Trophoblast cell (in vitro differentiated cells and primary cell): ENCODE data around the gene ACBD4. TPM values are rescaled to one million over a fixed set of nuclear protein-coding genes. Genes with fewer than 3 reads are reported as not detected.
A peak's percentile ranks its signal among the peaks of the same experiment; 100 is the strongest.

Source experiments
- DNase-seq, 2 donors: peaks; one replicate each; pipeline ENCODE4 v3.0.0-alpha.2; 2016
- H2AFZ ChIP-seq: 2 replicates; pipeline ENCODE4 v1.6.1; 2013; ENCODE audit warnings: low read length, moderate library complexity, mild to moderate bottlenecking; ENCODE audit not compliant: insufficient read depth, poor library complexity
- H2AK5ac ChIP-seq: 2 replicates; pipeline ENCODE4 v1.6.1; 2013; ENCODE audit warnings: mild to moderate bottlenecking, low read length
- H2BK120ac ChIP-seq: 2 replicates; pipeline ENCODE4 v1.6.1; 2013; ENCODE audit warnings: low read length, mild to moderate bottlenecking, moderate library complexity; ENCODE audit not compliant: insufficient read depth, poor library complexity
- H2BK12ac ChIP-seq: 2 replicates; pipeline ENCODE4 v1.6.1; 2013; ENCODE audit warnings: mild to moderate bottlenecking, low read length, moderate library complexity
- H2BK5ac ChIP-seq: 2 replicates; pipeline ENCODE4 v1.6.1; 2013; ENCODE audit warnings: low read length, low read depth, moderate library complexity, mild to moderate bottlenecking; ENCODE audit not compliant: poor library complexity
- H3K14ac ChIP-seq: 2 replicates; pipeline ENCODE4 v1.6.1; 2013; ENCODE audit warnings: mild to moderate bottlenecking, low read length
- H3K18ac ChIP-seq: 2 replicates; pipeline ENCODE4 v1.6.1; 2013; ENCODE audit warnings: mild to moderate bottlenecking, low read length
- H3K23ac ChIP-seq: 2 replicates; pipeline ENCODE4 v1.6.1; 2013; ENCODE audit warnings: low read length
- H3K27ac ChIP-seq: 2 replicates; pipeline ENCODE4 v1.5.1; 2013; ENCODE audit warnings: low read depth, mild to moderate bottlenecking, inconsistent platforms, low read length, moderate library complexity
- H3K27me3 ChIP-seq: 2 replicates; pipeline ENCODE4 v1.6.1; 2013; ENCODE audit warnings: inconsistent platforms, mild to moderate bottlenecking, low read length, moderate library complexity; ENCODE audit not compliant: insufficient read depth
- H3K36me3 ChIP-seq, 2 experiments: 1 replicate in 1 of 2; 2 replicates in 1 of 2; pipeline ENCODE4 v1.6.1; 2013; ENCODE audit warnings: low read length in 2 of 2, mild to moderate bottlenecking in 2 of 2, moderate library complexity in 1 of 2; ENCODE audit not compliant: insufficient read depth in 2 of 2, control insufficient read depth in 1 of 2
- H3K4ac ChIP-seq: 2 replicates; pipeline ENCODE4 v1.6.1; 2013; ENCODE audit warnings: low read depth, mild to moderate bottlenecking, low read length, moderate library complexity
- H3K4me1 ChIP-seq, 2 experiments: 1 replicate in 1 of 2; 2 replicates in 1 of 2; pipeline ENCODE4 v1.6.1; 2013; ENCODE audit warnings: low read length in 2 of 2, mild to moderate bottlenecking in 2 of 2, moderate library complexity in 1 of 2; ENCODE audit not compliant: insufficient read depth in 2 of 2, control insufficient read depth in 1 of 2
- H3K4me2 ChIP-seq: 2 replicates; pipeline ENCODE4 v1.6.1; 2013; ENCODE audit warnings: inconsistent platforms, mild to moderate bottlenecking, low read length, moderate library complexity
- H3K4me3 ChIP-seq: 2 replicates; pipeline ENCODE4 v1.5.1; 2013; ENCODE audit warnings: mild to moderate bottlenecking, low read depth, low read length, inconsistent platforms
- H3K79me1 ChIP-seq: one replicate; pipeline ENCODE4 v1.6.1; 2013; ENCODE audit warnings: low read length
- H3K79me2 ChIP-seq: 2 replicates; pipeline ENCODE4 v1.6.1; 2013; ENCODE audit warnings: low read length, mild to moderate bottlenecking; ENCODE audit not compliant: control insufficient read depth, insufficient read depth, poor library complexity
- H3K9ac ChIP-seq: 2 replicates; pipeline ENCODE4 v1.6.1; 2013; ENCODE audit warnings: mild to moderate bottlenecking, low read length
- H3K9me3 ChIP-seq: 2 replicates; pipeline ENCODE4 v1.6.1; 2013; ENCODE audit warnings: low read depth, mild to moderate bottlenecking, control low read depth, inconsistent platforms, low read length; ENCODE audit not compliant: insufficient read depth
- H4K12ac ChIP-seq: 2 replicates; pipeline ENCODE4 v1.6.1; 2013; ENCODE audit warnings: low read depth, mild to moderate bottlenecking, low read length, moderate library complexity
- H4K8ac ChIP-seq: 2 replicates; pipeline ENCODE4 v1.6.1; 2013; ENCODE audit warnings: low read depth, mild to moderate bottlenecking, low read length, moderate library complexity
- H4K91ac ChIP-seq: one replicate; pipeline ENCODE4 v1.6.1; 2013; ENCODE audit warnings: low read depth, mild to moderate bottlenecking, low read length, moderate library complexity
- WGBS: extraction: QIAGEN DNeasy Blood & Tissue Kit; methylation state at CpG from one replicate; pipeline ENCODE4 v1.1.7; 2013; ENCODE audit warnings: missing lambda C conversion rate; ENCODE audit not compliant: insufficient read length, insufficient coverage; ENCODE audit errors: extremely low coverage; 5-methylcytosine and 5-hydroxymethylcytosine counted together
- polyA plus RNA-seq: library from polyadenylated mRNA; stranded (reverse); fragments of 200-250 nt; gene quantifications from 2 replicates; pipeline ENCODE4 v1.2.3, GENCODE V29; 2013

Gene ACBD4
- polyA plus RNA-seq: 3.8 TPM in 2 replicates

- peak within 1 kb of the TSS; percentile 70 for H3K4me3 ChIP-seq
- peak within 1 kb of the TSS; percentile 73 for H3K14ac ChIP-seq
- whole genome bisulfite sequencing: no CpG with 5 or more reads among the region's 40 CpGs
- H3K9ac ChIP-seq: no peak within 1 kb of the TSS
- H2BK12ac ChIP-seq: no peak within 1 kb of the TSS
- H3K4me2 ChIP-seq: peak within 1 kb of the TSS; percentile 89
- peaks cover 14 to 22% of the 10 kb centered on the region in 2 experiments for H3K4me1 ChIP-seq
- peaks cover 19% of the 10 kb centered on the region for H3K79me1 ChIP-seq
- no peaks in the 10 kb centered on the region for H3K27me3 ChIP-seq
- H3K27ac ChIP-seq: no peak within 1 kb of the TSS
- H3K79me2 ChIP-seq: peaks cover 6% of the 10 kb centered on the region
- peak within 1 kb of the TSS; percentile 62 for H4K12ac ChIP-seq
- peak within 1 kb of the TSS; percentile 19 for H2BK120ac ChIP-seq
- peak within 1 kb of the TSS; percentile 80 for H2AK5ac ChIP-seq
- H4K8ac ChIP-seq: peak within 1 kb of the TSS; percentile 91
- no peak within 1 kb of the TSS for H3K23ac ChIP-seq
- H3K4ac ChIP-seq: peak within 1 kb of the TSS; percentile 11
- peak within 1 kb of the TSS; percentile 66 for H3K18ac ChIP-seq
- DNase-seq: peak; percentile 96 to 100
- H3K36me3 ChIP-seq: no peaks in the 10 kb centered on the region
- H4K91ac ChIP-seq: peak within 1 kb of the TSS; percentile 81
- H3K9me3 ChIP-seq: no peaks in the 10 kb centered on the region
- H2BK5ac ChIP-seq: no peak within 1 kb of the TSS
- peak within 1 kb of the TSS; percentile 87 for H2AFZ ChIP-seq
Observed at GRCh38 chr17:45135192-45135977, at the start of gene ACBD4. TSS of gene ACBD4 (plus strand) at chr17:45135687. CDS start at chr17:45136145, 458 bp downstream.

DNA sequence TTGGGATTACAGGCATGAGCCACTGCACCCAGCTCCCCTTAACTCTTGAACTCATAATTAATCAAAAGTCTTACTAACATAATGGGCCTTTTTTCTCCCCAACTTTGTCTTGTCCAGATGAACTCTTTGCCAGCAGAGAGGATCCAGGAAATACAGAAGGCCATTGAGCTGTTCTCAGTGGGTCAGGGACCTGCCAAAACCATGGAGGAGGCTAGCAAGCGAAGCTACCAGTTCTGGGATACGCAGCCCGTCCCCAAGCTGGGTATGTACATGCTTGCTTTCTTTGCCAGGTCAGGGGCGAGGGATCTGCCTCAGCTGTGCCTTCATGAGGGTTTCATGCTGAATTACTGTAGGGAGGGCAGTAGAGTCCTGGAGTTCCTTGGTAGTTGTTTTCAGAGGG lies 49.1 kb upstream of the ACBD4 start:
- no peak overlapping the region for H2AFZ ChIP-seq

GRCh38 chr17:45086865-45087503 lies 48.5 kb upstream of the ACBD4 start:
- WGBS: no CpG with 5 or more reads among the region's 6 CpGs
- Histone ChIP-seq H3K23ac (no peak overlapping the region), H3K4me3 (no peak overlapping the region), H2BK12ac (no peak overlapping the region), H3K27ac (no peak overlapping the region), H3K36me3 (peaks cover 59 to 64% of the 10 kb centered on the region in 2 experiments), H3K14ac (no peak overlapping the region), H2AFZ (no peak overlapping the region), H3K9ac (no peak overlapping the region), H2BK5ac (no peak overlapping the region), H3K9me3 (no peaks in the 10 kb centered on the region), H4K91ac (no peak overlapping the region), H3K79me1 (no peaks in the 10 kb centered on the region), H4K12ac (no peak overlapping the region), H4K8ac (no peak overlapping the region), H2BK120ac (no peak overlapping the region), H3K18ac (no peak overlapping the region), H2AK5ac (no peak overlapping the region), H3K4me1 (peaks cover under 1 to 4% of the 10 kb centered on the region in 2 experiments), H3K79me2 (no peaks in the 10 kb centered on the region), H3K27me3 (no peaks in the 10 kb centered on the region), H3K4ac (no peak overlapping the region), H3K4me2 (no peak overlapping the region)
- DNase-seq: no peak

More for the DNA sequence above, 49.1 kb upstream of the ACBD4 start:
- H3K4me3 ChIP-seq: no peak overlapping the region
- H3K4ac ChIP-seq: no peak overlapping the region
- no peaks in the 10 kb centered on the region for H3K4me1 ChIP-seq
- H3K27me3 ChIP-seq: no peaks in the 10 kb centered on the region
- no CpG with 5 or more reads among the region's 4 CpGs for WGBS
- no peak overlapping the region for H3K4me2 ChIP-seq
- no peak overlapping the region for H4K8ac ChIP-seq
- no peak overlapping the region for H3K14ac ChIP-seq
- no peak overlapping the region for H2BK5ac ChIP-seq
- no peak overlapping the region for H3K27ac ChIP-seq
- no peaks in the 10 kb centered on the region for H3K79me1 ChIP-seq
- H3K18ac ChIP-seq: no peak overlapping the region
- H3K36me3 ChIP-seq: peaks cover 58 to 65% of the 10 kb centered on the region in 2 experiments
- no peak overlapping the region for H4K12ac ChIP-seq
- H2AK5ac ChIP-seq: no peak overlapping the region
- no peak overlapping the region for H2BK120ac ChIP-seq
- H3K23ac ChIP-seq: no peak overlapping the region
- peaks cover 2% of the 10 kb centered on the region for H3K9me3 ChIP-seq
- no peak for DNase-seq
- H4K91ac ChIP-seq: no peak overlapping the region
- no peak overlapping the region for H3K9ac ChIP-seq
- H2BK12ac ChIP-seq: no peak overlapping the region
- no peaks in the 10 kb centered on the region for H3K79me2 ChIP-seq

GRCh38 chr17:45087504-45087975 lies 47.9 kb upstream of the ACBD4 start:
- Histone ChIP-seq H3K36me3 (peaks cover 60 to 62% of the 10 kb centered on the region in 2 experiments), H3K79me2 (no peaks in the 10 kb centered on the region), H2AK5ac (no peak overlapping the region), H3K79me1 (no peaks in the 10 kb centered on the region), H2AFZ (no peak overlapping the region), H4K12ac (no peak overlapping the region), H4K91ac (no peak overlapping the region), H3K4ac (no peak overlapping the region), H3K18ac (no peak overlapping the region), H3K4me3 (no peak overlapping the region), H3K9me3 (no peaks in the 10 kb centered on the region), H4K8ac (no peak overlapping the region), H2BK120ac (no peak overlapping the region), H3K4me1 (peaks cover 2 to 6% of the 10 kb centered on the region in 2 experiments), H2BK5ac (no peak overlapping the region), H3K9ac (no peak overlapping the region), H3K14ac (no peak overlapping the region), H3K23ac (no peak overlapping the region), H2BK12ac (no peak overlapping the region), H3K4me2 (no peak overlapping the region), H3K27ac (no peak overlapping the region), H3K27me3 (no peaks in the 10 kb centered on the region)
- DNase-seq: no peak
- no CpG with 5 or more reads among the region's 3 CpGs for WGBS
